Measurements from ENCODE around the gene ARL5B. TPM values are rescaled to one million over a fixed set of nuclear protein-coding genes. Genes with fewer than 3 reads are reported as not detected.

The ARL5B gene, protein sequence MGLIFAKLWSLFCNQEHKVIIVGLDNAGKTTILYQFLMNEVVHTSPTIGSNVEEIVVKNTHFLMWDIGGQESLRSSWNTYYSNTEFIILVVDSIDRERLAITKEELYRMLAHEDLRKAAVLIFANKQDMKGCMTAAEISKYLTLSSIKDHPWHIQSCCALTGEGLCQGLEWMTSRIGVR
- polyA plus RNA-seq (2011; rRNA removed) (16.0 and 24.5 TPM in 2 replicates), polyA plus RNA-seq (2017; fragmentation: RNase III; extraction: RNeasy Plus Mini Kit Qiagen cat#74134 plus additional on column Dnase treatment) (8.0 to 8.8 TPM (median 8.1 TPM) in 3 replicates), polyA minus RNA-seq (2011; rRNA and poly(A)+ RNA removed) (7.9 and 8.1 TPM in 2 replicates)
- polyA plus RNA-seq (2012; cell fraction: cytosol; rRNA removed): 2.0 and 2.5 TPM in 2 replicates
- 2.7 and 5.1 TPM in 2 replicates for polyA plus RNA-seq (2012; cell fraction: nucleus; rRNA removed)

- Histone ChIP-seq H3K27ac (peak within 1 kb of the TSS; percentile 95 to 96), H3K4me3 (peak within 1 kb of the TSS; percentile 98), H3K9me3 (no peaks in the 10 kb centered on the region), H3K4me1 (peaks cover 25% of the 10 kb centered on the region), H3K4me2 (peak within 1 kb of the TSS; percentile 91)
- ATAC-seq: peak; percentile 95 to 99
- no peak for FAIRE-seq
- ChIA-PET CTCF (interaction anchor here (0.6 kb wide), 2 partner anchors 9 to 528 kb away, joined by 3 read pairs; no protein-coding TSS in a partner anchor), POLR2A (interaction anchor here (0.5 to 1.4 kb wide), 15 partner anchors 8 to 1743 kb away, joined by 3 to 8 read pairs (median 3); partner anchors contain the start of genes HACD1 and STAM)
- peak; percentile 88 to 98 for DNase-seq (ENCODE audit: low read depth in 1 of 2, low spot score in 1 of 2)
- WGBS (ENCODE audit: missing lambda C conversion rate): 3% methylated on average over 37 of the region's 72 CpGs
- TF ChIP-seq RFX5 (IDR thresholded peaks at IDR 0.05): no peak
- TF ChIP-seq HOXA7 (CRISPR knock-in tag; IDR thresholded peaks at IDR 0.05): no peak
- peak; percentile 9; the same call in 1 of the 2 replicates for TF ChIP-seq BHLHE40 (IDR thresholded peaks at IDR 0.05; ENCODE audit: low read depth, low read length)
- TF ChIP-seq GATA3 (IDR thresholded peaks at IDR 0.05; ENCODE audit: borderline replicate concordance): peak; percentile 54; the same call in 1 of the 2 replicates
- peak; percentile 51 for TF ChIP-seq POLR2A (IDR thresholded peaks at IDR 0.05; ENCODE audit: low read length)
- TF ChIP-seq FOSB (CRISPR knock-in tag; IDR thresholded peaks at IDR 0.05): no peak
- TF ChIP-seq RCOR1 (IDR thresholded peaks at IDR 0.05; ENCODE audit: low read depth, low read length): no peak
- no peak for TF ChIP-seq SREBF2 (IDR thresholded peaks at IDR 0.05)
- TF ChIP-seq, protein P1, sequence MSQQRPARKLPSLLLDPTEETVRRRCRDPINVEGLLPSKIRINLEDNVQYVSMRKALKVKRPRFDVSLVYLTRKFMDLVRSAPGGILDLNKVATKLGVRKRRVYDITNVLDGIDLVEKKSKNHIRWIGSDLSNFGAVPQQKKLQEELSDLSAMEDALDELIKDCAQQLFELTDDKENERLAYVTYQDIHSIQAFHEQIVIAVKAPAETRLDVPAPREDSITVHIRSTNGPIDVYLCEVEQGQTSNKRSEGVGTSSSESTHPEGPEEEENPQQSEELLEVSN (IDR thresholded peaks at IDR 0.05; ENCODE audit: borderline replicate concordance, low read depth): no peak
- no peak for TF ChIP-seq RARB (CRISPR knock-in tag; IDR thresholded peaks at IDR 0.05)
- TF ChIP-seq EHF (CRISPR knock-in tag; IDR thresholded peaks at IDR 0.05): no peak
- no peak for TF ChIP-seq KDM1A (IDR thresholded peaks at IDR 0.05; ENCODE audit: low read depth)
- TF ChIP-seq REST (IDR thresholded peaks at IDR 0.05): no peak
- TF ChIP-seq FOXS1 (CRISPR knock-in tag; IDR thresholded peaks at IDR 0.05): no peak
- TF ChIP-seq HEYL (CRISPR knock-in tag; IDR thresholded peaks at IDR 0.05): no peak
- no peak for TF ChIP-seq NFE2L2 (conservative IDR thresholded peaks at IDR 0.05; ENCODE audit: low read length)
- peak; percentile 80; the same call in 2 of the 3 replicates for TF ChIP-seq BCL3 (IDR thresholded peaks at IDR 0.05)
- TF ChIP-seq EP300 (IDR thresholded peaks at IDR 0.05): no peak
- no peak for TF ChIP-seq TFCP2L1 (CRISPR knock-in tag; IDR thresholded peaks at IDR 0.05)
- no peak for TF ChIP-seq ZNF302 (CRISPR knock-in tag; IDR thresholded peaks at IDR 0.05)
- no peak for TF ChIP-seq CBX8 (IDR thresholded peaks at IDR 0.05)
- no peak for TF ChIP-seq CHD2 (IDR thresholded peaks at IDR 0.05; ENCODE audit: low read length, partially characterized antibody)
- TF ChIP-seq ELK1 (IDR thresholded peaks at IDR 0.05; ENCODE audit: low read depth, low read length): no peak
- TF ChIP-seq RNF2 (IDR thresholded peaks at IDR 0.05; ENCODE audit: borderline replicate concordance, low read depth): no peak
- no peak for TF ChIP-seq HES2 (IDR thresholded peaks at IDR 0.05)
- no peak for TF ChIP-seq JUNB (IDR thresholded peaks at IDR 0.05)
- TF ChIP-seq FOSL2 (IDR thresholded peaks at IDR 0.05): no peak
- no peak; the same call in 1 of the 2 replicates for TF ChIP-seq FOSL2 (CRISPR knock-in tag; IDR thresholded peaks at IDR 0.05)
- TF ChIP-seq SMC3 (IDR thresholded peaks at IDR 0.05): 0 out of 3 replicates have a peak, but pooled peaks have one; percentile 8
- no peak for TF ChIP-seq CEBPB (IDR thresholded peaks at IDR 0.05)
- no peak for TF ChIP-seq ESRRA (IDR thresholded peaks at IDR 0.05; ENCODE audit: borderline replicate concordance, low read length)
- no peak; a peak in 1 of 5 replicates for TF ChIP-seq RAD21 (conservative IDR thresholded peaks at IDR 0.05 in 1 of 2, IDR thresholded peaks at IDR 0.05 in 1 of 2)
These were observed at the start of gene ARL5B for GRCh38 chr10:18659125-18659818. ARL5B (plus strand) TSS chr10:18659431; CDS start chr10:18659638, 207 bp downstream.

Data from A549 (cell line).